ACHN (cell line): ENCODE data around the gene PIF1.
"Not testable (repeated sequence)": the region's sequence is repeated elsewhere in the genome, so short reads cannot be mapped to it uniquely, and the experiment has no call there.

Experiments used
- DNase-seq: peaks from one replicate; pipeline ENCODE4 v3.0.0-alpha.2; 2015
- in situ Hi-C: cut with HindIII; loops from 2 replicates; pipeline ENCODE4 v1.10.0; 2017; ENCODE audit warnings: low sequenced_read_pairs, low pct_ligation_motif_present, low pct_unique_long_range_greater_than_20kb

PIF1 gene

DNA sequence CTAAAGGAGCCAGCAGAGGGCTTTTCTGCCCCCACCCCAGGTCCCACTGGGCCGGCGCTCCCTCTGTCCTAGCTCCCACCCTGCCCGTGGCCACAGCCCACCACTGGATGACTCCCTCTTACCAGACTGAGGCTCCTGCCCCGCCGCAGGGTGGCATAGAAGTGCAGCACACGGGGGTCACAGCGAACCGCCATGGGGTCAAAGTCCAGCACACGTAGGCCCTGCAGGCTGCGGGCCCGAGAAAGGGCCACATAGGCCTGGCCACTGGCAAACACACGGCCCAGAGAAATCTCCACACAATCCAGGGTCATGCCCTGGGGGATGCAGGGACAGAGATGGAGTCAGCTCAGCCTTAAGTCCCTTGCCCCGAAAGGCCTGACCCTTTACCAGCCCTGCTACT is 9.0 kb downstream of the PIF1 start:
- no peak for DNase-seq
- in situ Hi-C loops = no loop called here

DNA sequence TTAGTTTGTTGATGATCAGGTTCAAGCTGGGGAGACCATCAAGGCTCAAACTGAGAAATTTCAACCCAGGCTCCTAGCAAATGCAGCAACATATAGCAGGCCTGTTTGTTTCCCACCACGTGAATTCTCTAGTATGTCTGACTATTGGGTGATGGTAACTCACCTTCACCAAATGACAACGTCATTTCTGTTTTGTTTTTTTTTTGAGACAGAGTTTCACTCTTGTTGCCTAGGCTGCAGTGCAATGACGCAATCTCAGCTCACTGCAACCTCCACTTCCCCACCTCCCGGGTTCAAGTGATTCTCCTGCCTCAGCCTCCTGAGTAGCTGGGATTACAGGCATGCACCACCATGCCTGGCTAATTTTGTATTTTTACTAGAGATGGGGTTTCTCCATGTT is 10.5 kb downstream of the PIF1 start:
- in situ Hi-C loops, DNase-seq: not testable (repeated sequence)

DNA sequence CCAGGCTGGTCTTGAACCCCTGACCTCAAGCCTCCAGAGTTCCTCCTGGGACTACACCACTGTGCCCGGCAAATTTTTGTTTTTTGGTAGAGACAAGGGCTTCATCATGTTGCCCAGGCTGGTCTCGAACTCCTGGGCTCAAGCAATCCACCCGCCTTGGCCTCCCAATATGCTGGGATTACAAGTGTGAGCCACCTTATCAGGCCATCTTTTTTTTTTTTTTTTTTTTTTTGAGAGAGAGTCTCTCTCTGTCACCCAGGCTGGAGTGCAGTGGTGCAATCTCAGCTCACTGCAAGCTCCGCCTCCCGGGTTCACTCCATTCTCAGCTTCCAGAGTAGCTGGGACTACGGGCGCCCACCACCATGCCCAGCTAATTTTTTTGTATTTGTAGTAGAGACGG is 11.2 kb downstream of the PIF1 start:
- DNase-seq, in situ Hi-C loops: not testable (repeated sequence)

DNA sequence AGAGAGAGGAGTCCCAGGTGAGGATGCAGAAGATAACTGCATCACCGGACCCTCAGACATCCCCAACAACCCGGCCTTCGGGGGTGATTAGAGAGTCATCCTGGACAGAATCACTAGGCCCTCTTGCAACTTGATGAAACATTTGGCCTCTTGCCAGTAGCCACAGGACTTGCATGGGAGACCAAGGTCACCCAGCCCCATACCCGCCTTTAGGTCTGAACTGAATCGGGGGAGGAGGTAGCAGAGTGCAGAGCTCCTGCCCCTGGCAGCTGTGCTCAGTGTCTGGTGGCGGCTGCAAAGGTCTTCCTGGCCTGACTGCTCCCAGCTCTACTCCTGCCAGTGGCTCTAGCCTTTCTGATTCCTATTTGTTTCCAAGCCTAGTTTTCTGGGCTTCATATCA is 12.4 kb downstream of the PIF1 start:
- DNase-seq = peak; percentile 13
- in situ Hi-C loops = no loop called here

DNA sequence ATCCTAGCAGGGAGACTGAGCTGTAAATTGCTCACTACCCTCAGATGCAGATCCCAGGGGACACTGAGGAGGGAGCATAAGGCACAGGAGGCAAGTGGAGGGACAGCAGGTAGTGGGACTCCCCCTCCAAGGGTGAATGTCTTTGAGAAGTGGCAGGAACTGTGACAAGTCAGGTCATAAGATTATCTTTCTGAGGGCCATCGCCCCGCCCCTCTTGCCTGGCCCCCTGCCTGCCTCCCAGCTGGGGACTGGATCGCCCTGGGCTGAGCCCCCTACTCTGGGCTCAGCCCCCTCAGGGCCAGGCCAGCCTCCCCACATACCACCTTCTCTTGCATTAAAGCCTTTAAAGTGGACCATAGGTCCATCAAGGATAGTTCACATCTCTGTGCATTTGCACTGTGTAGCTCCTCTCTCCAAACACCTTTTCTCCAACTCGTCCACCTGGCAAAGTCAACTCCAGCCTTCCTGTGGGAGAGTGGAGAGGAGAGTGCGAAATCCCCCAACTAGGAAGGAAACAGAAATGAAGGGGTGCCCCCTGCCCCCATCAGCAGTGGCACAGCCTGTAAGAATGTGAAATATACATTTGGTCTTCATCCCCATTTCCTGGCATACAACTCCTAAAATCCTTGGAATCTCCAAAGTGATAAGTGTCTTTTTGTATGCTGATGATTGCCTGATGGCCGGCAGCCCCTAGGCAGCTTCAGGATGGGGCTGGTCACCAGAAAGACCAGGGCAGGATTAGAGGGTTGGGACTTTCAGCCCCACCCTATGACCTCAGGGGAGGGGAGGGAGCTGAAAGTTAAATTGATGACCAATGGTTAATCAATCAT is 14.7 kb downstream of the PIF1 start:
- in situ Hi-C loops = no loop called here
- DNase-seq = no peak

DNA sequence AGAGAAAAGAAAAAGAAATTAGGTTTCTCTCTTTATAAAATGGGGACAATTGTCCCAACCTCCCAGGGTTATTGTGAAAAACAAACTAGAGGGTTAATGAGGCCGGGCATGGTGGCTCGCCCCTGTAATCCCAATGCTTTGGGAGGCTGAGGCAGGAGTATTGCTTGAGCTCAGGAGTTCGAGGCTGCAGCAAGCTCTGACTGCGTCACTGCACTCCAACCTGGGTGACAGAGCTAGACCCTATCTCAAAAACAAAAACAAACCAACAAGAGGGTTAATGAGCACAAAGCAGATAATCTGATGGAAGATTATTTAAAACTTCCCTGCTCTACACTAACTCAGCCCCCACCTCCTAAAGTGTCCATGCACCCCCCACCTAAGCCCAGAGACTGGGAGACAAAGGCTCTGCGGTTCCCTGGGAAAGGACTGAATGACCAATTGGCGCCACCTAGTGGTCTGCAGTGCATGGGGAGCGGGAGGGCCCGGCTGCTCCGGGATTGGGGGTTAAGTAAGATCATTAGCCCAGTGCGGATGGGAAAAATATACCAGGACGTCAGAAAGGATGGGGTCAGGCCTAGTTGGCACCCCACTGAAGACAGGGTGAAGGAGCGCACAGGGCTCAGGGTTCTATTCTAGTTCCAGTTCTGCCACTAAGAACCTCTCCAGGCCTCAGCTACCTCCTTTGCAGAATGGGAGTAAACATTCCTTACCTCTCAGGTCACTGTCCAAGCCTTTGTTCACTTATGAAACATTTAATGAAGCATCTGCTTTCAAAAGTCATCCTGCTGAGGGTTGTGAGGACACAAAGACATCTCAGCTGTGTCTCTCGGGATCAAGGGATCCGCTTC is 15.6 kb downstream of the PIF1 start:
- in situ Hi-C loops = no loop called here
- peak; percentile 63 for DNase-seq

DNA sequence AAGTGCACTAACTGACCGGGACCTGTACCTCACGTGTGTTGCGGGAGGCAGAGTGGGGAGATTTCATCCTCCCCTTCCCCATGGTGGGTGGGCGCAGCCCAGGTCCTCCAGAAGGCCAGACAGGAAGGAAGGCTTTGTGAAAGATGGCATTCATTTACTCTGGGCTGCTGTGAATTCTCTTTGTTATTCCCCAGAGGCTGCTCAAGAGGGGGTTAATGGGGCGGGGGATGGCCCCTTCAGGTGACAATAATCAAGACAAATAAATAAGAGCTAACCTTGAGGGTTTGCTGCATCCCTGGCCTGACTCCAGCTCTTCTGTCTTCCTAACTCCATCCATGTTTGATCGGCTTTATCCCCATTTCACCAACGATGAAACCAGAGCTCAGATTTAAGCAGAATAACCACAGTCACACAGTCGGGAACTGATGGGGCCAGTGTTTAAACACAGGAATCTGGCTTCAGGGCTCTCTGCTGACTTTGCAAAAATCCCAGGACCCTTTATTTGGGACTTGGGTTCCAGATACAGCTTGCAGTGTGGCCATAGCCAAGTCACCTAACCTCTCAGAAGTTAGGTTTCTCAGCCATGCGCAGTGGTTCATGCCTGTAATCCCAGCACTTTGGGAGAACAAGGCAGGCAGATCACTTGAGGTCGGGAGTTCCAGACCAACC is 16.5 kb downstream of the PIF1 start:
- in situ Hi-C loops = no loop called here
- no peak for DNase-seq

DNA sequence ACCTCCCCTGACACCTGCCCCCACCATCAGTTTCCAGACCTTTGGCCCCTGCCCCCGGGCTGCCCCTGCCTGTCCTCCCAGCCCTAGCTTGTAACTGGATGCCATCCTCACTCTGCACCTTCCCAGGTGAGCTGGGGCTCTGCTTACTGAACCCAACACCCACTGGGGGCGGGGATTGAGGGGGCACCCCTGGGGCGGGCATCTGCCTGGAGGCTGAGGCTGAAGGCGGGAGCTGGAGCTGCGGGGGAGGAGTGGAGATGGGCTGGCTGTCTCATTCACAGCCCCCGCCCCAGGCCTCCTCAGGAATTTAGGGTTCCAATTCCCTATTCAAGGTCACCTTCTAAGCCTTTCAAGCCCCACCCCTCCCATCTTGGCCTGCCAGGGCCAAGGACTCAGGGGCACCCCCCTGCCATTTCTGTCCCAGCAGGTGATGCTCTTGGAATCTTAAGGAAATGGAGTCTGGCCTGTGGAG is 17.7 kb downstream of the PIF1 start:
- DNase-seq = no peak
- in situ Hi-C loops = no loop called here

DNA sequence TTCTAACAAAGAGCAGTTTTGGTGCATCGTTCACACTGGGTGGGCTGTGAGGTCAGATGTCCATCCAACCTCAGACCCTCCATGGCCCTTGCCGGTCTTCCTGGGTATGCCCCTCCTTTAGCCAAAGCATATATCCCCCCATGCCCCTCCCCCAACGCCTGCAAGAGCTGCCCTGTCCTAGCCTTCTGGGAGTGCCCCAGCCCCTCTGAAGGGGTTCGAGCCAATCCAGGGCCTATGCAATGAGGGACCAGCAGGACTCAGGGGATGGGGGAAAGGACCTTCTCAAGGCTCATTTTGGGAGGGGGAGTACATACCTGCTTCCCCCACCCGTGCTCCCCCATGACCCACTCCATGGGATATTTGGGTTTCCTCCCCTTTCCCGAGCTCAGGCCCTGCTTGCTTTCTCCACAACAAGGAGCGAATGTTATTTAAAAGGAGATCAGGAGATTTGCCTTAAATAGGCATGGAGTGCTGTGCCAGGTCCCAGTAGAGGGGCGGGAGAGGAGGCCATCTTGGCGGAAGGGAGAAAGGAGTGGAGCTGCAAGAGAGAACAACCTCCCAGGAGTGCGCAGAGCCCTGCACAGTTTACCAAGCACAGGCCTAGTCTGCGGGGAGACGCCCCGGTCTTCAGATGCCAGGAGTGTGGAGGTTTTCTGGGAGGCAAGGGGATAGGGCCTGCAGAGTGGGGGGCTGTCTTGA is 18.2 kb downstream of the PIF1 start:
- in situ Hi-C loops = no loop called here
- no peak for DNase-seq

DNA sequence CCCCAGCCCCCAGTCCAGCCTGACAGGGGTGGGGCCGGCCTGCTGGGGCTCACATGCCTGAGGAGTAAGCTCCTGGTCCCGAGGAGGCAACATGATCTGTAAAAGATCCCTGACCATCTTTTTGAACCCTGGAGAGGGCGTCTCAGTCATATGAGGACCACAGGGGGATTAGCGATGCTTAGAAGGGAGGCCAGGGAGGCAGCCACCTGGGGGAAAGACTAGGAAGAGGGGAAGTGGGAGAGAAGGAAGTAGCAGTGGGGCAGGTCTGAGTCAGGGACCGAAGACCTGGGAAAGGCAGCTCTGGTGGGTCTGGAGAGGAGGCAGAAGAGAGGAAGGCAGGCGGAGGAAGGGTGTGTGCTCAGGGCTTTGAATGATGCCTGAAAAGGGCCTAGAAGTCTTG is 18.9 kb downstream of the PIF1 start:
- in situ Hi-C loops = no loop called here
- DNase-seq = no peak

DNA sequence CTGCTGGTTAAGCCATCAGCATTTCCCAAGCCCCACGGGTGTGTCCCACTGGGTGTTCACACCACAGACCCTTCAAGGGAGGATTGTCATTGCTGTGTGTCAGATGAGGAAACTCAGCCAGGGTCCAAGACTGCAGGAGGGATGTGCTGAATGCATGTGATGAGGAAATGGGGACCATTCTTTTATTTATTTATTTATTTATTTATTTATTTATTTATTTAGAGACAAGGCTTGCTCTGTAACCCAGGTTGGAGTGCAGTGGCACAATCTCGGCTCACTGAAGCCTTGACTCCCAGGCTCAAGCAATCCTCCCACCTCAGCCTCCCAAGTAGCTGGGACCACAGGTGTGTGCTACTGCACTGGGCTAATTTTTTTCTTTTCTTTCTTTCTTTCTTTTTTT is 20.8 kb downstream of the PIF1 start:
- in situ Hi-C loops = no loop called here
- DNase-seq = no peak

DNA sequence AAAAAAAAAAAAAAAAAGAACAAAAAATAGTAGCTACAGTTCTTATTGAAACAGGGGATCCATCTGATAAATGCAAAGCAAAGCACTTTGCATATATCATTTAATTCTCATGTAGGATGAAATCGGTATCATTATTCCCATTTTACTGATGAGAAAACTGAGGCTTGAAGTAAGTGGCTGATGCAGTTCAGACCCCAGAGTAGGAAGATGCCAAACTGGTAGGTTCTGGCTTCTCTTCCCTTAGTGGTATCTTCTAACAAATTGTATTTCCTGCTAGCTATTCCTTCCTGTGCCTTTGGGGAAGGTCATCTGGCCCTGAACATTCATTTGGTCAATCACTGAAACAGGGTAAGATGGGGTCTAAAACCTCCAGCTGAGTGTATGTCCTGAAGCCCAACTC is 21.9 kb downstream of the PIF1 start:
- in situ Hi-C loops = no loop called here
- DNase-seq = no peak

DNA sequence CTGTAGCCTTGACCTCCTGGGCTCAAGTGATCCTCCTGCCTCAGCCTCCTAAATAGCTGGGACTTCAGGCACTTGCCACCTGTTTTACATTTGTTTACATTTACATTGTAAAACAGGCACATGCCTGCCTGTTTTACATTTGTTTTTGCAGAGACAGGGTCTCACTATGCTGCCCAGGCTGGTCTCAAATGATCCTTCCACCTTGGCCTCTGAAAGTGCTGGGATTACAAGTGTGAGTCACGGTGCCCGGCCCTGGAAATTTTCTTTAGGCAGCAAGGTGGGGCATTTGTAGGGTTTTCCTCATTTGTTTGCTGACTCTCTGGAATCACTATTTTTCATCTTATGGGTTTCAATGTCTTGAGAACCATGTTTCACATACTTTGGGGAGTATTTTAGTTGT is 25.0 kb downstream of the PIF1 start:
- no peak for DNase-seq
- in situ Hi-C loops = no loop called here

DNA sequence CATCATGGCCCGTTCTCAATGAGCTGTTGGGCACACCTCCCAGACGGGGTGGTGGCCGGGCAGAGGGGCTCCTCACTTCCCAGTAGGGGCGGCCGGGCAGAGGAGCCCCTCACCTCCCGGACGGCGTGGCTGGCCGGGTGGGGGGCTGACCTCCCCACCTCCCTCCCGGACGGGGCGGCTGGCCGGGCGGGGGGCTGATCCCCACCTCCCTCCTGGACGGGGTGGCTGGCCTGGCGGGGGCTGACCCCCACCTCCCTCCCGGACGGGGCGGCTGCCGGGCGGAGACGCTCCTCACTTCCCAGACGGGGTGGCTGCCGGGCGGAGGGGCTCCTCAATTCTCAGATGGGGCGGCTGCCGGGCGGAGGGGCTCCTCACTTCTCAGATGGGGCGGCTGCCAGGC is 26.5 kb downstream of the PIF1 start:
- DNase-seq, in situ Hi-C loops: not testable (repeated sequence)

DNA sequence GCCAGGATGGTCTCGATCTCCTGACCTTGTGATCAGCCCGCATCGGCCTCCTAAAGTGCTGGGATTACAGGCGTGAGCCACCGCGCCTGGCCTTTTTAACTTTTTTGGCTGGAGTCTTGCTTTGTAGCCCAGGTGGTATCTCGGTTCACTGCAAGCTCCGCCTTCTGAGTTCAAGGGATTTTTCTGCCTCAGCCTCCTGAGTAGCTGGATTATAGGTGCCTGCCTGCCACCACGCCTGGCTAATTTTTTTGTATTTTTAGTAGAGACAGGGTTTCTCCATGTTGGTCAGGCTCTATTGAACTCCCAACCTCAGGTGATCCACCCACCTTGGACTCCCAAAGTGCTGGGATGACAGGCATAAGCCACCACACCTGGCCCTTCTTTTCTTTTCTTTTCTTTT is 29.5 kb downstream of the PIF1 start:
- in situ Hi-C loops, DNase-seq: not testable (repeated sequence)

DNA sequence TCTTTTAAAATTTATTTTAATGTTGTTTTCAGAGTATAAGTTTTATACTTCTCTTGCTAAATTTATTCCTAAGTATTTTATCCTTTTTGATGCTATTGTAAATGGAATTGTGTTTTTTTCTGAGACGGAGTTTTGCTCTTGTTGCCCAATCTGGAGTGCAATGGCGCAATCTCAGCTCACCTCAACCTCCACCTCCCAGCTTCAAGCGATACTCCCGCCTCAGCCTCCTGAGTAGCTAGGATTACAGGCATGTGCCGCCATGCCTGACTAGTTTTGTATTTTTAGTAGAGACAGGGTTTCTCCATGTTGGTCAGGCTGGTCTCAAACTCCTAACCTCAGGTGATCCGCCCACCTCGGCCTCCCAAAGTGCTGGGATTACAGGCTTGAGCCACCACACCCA is 30.1 kb downstream of the PIF1 start:
- in situ Hi-C loops, DNase-seq: not testable (repeated sequence)

DNA sequence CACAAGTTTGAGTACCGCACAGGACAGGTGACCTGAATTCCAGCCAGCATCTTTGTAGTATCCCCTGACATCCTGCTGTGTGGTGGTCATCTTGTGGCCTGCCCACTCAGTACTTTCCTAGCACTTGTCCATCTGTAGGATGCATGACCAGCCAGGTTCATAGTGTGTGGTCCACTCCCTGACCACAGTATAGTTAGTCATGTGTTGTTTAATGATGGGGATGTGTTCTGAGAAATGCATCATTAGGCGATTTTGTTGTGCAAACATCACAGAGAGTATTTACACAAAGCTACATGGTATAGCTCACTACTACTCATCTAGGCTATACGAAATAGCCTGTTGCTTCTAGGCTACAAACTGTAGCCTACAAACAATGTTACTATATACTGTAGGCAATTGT is 33.2 kb downstream of the PIF1 start:
- no peak for DNase-seq
- in situ Hi-C loops = no loop called here

DNA sequence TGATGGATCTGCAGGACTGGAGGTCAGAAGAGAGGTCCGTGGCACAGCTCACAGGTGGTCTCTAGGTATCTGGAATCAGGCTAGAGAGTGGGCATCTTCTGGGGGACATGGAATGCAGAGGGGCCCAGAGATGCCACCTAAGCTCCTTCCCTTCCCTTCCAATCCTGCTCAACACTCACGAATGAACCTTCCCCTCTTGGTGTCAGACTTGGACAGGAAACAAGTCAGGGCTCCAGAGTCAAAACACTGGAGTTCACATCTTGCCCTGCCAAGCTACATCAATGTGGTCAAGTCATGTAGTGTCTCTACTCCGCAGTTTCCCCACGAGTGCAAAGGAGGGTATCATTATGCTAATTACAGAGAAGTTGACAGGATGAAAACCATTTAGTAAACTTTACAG is 34.0 kb downstream of the PIF1 start:
- in situ Hi-C loops = no loop called here

DNA sequence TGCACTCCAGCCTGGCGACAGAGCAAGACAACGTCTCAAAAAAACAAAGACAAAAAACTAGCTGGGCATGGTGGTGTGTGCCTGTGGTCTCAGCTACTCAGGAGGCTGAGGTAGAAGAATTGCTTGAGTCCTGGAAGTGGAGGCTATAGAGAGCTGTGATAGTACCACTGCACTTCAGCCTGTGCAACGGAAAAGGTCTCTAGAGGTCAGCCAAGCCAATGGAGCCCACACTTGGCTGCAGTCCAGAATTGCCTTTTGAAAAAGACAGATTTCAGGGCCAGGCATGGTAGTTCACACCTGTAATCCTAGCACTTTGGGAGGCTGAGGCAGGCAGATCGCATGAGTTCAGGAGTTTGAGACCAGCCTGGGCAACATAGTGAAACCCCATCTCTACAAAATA is 41.7 kb downstream of the PIF1 start:
- in situ Hi-C loops = no loop called here
- no peak for DNase-seq

More for the DNA sequence above, 34.0 kb downstream of the PIF1 start:
- DNase-seq = no peak
